ENCODE data around the gene KDM2B.

- TF ChIP-seq CTCF (conservative IDR thresholded peaks at IDR 0.05 in 1 of 2, IDR thresholded peaks at IDR 0.05 in 1 of 2; ENCODE audit: extremely low read depth in 1 of 2, insufficient read depth in 1 of 2, low read depth in 1 of 2, low read length in 2 of 2) = no peak
- TF ChIP-seq EZH2 (IDR thresholded peaks at IDR 0.05; ENCODE audit: borderline replicate concordance, low read length) = no peak
These were observed 153.2 kb downstream of the KDM2B start for GRCh38 chr12:121427556-121428050.
